NB4 (cell line): Measurements from ENCODE around the gene CASKIN2.

ENCODE experiments used
- DNase-seq: peaks from one replicate; pipeline ENCODE4 v3.0.0; 2010; ENCODE audit warnings: low read depth
- H3K4me3 ChIP-seq: one replicate; pipeline ENCODE4 v1.5.1; 2011; ENCODE audit warnings: mild to moderate bottlenecking, low read depth, low read length, moderate library complexity
- MYC ChIP-seq: IDR thresholded peaks from 2 replicates; pipeline ENCODE4 v1.6.1; 2011; ENCODE audit warnings: low read depth, low read length
- POLR2A ChIP-seq: IDR thresholded peaks from 2 replicates; pipeline ENCODE4 v1.6.1; 2011; ENCODE audit warnings: mild to moderate bottlenecking; ENCODE audit not compliant: insufficient read length; ENCODE audit errors: extremely low read depth
- TF ChIP-seq, protein P1 (sequence below): IDR thresholded peaks from one replicate; pipeline ENCODE4 v1.5.1; 2012; ENCODE audit warnings: low read depth, low read length
- TF ChIP-seq, protein P2 (sequence below): IDR thresholded peaks from 2 replicates; pipeline ENCODE4 v1.6.1; 2011; ENCODE audit warnings: low read depth, low read length

Gene CASKIN2

DNA sequence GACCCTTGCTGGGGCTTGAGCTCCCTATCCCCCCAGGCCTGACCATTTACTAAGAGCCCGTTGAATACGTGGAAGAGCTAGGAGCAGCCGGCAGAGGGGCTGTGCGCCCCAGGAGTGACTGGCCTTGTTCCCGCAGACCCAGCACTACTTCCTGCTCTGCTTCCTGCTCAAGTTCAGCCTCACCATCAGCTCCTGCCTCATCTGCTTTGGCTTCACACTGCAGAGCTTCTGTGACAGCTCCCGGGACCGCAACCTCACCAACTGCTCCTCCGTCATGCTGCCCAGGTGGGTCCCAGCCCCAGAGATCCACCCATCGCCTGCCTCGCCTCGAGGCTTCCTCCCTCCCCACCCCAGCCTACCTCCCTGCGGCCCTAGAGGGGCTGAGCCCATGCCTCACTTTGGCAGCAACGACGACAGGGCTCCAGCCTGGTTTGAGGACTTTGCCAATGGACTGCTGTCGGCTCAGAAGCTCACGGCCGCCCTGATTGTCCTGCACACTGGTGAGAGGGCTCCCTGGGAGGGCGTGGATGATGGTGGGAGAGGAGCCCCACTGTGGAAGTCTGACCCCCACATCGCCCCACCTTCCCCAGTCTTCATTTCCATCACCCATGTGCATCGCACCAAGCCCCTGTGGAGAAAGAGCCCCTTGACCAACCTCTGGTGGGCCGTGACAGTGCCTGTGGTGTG is 17.2 kb downstream of the CASKIN2 start:
- no peak overlapping the region for H3K4me3 ChIP-seq
- TF ChIP-seq MYC (no peak), POLR2A (no peak)
- TF ChIP-seq, protein P1, sequence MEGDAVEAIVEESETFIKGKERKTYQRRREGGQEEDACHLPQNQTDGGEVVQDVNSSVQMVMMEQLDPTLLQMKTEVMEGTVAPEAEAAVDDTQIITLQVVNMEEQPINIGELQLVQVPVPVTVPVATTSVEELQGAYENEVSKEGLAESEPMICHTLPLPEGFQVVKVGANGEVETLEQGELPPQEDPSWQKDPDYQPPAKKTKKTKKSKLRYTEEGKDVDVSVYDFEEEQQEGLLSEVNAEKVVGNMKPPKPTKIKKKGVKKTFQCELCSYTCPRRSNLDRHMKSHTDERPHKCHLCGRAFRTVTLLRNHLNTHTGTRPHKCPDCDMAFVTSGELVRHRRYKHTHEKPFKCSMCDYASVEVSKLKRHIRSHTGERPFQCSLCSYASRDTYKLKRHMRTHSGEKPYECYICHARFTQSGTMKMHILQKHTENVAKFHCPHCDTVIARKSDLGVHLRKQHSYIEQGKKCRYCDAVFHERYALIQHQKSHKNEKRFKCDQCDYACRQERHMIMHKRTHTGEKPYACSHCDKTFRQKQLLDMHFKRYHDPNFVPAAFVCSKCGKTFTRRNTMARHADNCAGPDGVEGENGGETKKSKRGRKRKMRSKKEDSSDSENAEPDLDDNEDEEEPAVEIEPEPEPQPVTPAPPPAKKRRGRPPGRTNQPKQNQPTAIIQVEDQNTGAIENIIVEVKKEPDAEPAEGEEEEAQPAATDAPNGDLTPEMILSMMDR, result no peak
- TF ChIP-seq, protein P2, sequence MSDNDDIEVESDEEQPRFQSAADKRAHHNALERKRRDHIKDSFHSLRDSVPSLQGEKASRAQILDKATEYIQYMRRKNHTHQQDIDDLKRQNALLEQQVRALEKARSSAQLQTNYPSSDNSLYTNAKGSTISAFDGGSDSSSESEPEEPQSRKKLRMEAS, result no peak
- no peak for DNase-seq

DNA sequence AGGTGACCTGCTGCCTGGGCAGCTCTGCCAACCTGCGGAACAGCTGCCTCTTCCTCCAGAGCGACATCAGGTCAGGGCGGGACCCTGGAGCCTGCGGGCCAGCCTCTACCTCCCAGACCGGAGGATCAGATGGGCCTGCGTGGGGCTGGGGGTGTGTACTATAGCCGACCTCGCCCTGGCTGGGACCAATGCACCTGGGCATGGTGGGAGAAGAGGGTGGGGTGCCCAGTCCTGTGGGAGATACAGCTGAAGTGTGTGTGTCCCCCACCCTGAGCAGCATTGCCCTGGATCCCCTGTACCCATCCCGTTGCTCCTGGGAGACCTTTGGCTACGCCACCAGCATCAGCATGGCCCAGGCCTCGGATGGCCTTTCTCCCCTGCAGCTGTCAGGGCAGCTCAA is 19.3 kb downstream of the CASKIN2 start:
- TF ChIP-seq, protein P1, result no peak
- TF ChIP-seq POLR2A (no peak), MYC (no peak)
- TF ChIP-seq, protein P2, result no peak
- no peak overlapping the region for H3K4me3 ChIP-seq
- DNase-seq, result no peak

DNA sequence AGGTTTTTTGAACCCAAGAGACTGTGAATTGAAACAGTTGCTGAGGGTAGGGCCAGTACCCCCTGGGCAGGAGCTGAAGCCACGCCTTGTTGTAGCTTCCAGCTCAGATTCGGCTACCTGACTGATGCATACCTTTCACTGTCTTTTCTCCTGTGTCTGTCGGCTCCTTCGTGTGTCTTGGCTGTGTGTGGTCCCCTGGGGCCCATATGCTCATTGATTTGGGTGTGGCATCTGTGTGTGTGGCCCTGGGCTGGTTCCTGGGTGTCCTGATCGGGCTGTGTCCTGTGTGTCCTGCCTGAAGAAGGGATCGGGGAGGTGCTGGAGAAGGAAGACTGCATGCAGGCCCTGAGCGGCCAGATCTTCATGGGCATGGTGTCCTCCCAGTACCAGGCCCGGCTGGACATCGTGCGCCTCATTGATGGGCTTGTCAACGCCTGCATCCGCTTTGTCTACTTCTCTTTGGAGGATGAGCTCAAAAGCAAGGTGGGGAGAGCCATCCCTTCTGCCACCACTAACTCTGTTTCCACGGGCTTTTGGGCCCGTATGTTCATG is 20.9 kb downstream of the CASKIN2 start:
- no peak overlapping the region for H3K4me3 ChIP-seq

DNA sequence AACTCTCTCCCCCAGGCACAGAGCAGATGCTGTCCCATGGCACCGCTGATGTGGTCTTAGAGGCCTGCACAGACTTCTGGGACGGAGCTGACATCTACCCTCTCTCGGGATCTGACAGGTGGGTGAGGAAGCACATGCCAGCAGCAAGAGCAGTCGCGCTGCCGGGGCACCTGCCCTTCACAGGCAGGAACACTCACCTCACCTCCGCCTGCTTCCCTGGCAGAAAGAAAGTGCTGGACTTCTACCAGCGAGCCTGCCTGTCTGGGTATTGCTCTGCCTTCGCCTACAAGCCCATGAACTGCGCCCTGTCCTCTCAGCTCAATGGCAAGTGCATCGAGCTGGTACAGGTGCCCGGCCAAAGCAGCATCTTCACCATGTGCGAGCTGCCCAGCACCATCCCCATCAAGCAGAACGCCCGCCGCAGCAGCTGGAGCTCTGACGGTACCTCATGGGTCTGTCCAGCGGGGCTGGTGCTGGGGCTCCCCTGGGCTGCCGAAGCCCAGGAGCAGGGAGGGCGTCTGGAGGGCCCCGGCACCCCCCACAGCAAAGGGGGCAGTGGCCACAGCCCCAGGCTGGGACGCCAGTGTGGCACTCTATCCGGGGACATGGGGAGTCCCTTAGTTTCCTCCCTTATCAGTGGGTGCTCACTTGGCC is 21.7 kb downstream of the CASKIN2 start:
- no peak overlapping the region for H3K4me3 ChIP-seq
- no peak for TF ChIP-seq POLR2A
- no peak for DNase-seq

More for the DNA sequence above, 20.9 kb downstream of the CASKIN2 start:
- TF ChIP-seq, protein P2, result no peak
- TF ChIP-seq, protein P1, result no peak
- TF ChIP-seq MYC, result no peak
- TF ChIP-seq POLR2A, result no peak
- DNase-seq, result no peak

DNA sequence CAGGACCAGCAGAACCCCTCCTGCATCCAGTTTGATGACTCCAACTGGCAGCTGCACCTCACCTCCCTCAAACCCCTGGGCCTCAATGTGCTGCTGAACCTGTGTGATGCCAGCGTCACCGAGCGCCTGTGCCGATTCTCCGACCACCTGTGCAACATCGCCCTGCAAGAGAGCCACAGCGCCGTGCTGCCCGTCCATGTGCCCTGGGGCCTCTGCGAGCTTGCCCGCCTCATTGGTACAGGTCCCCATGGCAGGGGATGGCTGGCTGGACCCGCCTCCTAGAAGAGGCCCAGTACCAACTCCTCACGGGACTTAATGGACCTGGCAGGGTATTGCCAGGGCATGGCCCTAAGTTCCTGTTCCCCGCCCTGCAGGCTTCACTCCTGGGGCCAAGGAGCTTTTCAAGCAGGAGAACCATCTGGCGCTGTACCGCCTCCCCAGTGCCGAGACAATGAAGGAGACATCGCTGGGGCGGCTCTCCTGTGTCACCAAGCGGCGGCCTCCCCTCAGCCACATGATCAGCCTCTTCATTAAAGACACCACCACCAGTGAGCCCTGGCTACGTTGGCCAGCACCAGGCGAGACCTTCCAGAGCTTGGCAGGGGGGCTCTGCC is 22.7 kb downstream of the CASKIN2 start:
- no peak for DNase-seq
- H3K4me3 ChIP-seq, result no peak overlapping the region
- TF ChIP-seq, protein P2, result no peak
- TF ChIP-seq MYC (no peak), POLR2A (no peak)
- TF ChIP-seq, protein P1, result no peak

DNA sequence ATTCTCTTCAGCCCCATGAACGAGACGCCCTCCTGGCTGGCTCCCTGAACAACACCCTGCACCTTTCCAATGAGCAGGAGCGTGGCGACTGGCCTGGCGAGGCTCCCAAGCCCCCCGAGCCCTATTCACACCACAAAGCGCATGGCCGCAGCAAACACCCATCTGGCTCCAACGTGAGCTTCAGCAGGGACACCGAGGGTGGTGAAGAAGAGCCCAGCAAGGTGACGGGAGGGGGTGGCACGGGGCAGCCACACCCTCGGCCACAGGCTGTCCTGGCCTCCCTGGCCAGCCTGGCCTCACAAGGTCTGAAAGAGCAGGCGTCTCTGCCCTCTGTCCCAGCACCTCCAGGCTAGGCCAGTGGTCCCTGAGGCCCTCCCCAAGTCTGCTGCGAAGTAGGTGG is 23.7 kb downstream of the CASKIN2 start:
- TF ChIP-seq POLR2A (no peak), MYC (no peak)
- TF ChIP-seq, protein P1, result no peak
- TF ChIP-seq, protein P2, result no peak
- no peak for DNase-seq
- H3K4me3 ChIP-seq, result no peak overlapping the region
